HG03460 (cell line): ENCODE measurements around the gene RAB44.

ENCODE experiments used
- ATAC-seq: cut with Tn5 transposase; IDR thresholded peaks from one replicate; pipeline ENCODE4 v1.9.1; 2021; ENCODE audit not compliant: unreplicated experiment

The RAB44 gene

DNA sequence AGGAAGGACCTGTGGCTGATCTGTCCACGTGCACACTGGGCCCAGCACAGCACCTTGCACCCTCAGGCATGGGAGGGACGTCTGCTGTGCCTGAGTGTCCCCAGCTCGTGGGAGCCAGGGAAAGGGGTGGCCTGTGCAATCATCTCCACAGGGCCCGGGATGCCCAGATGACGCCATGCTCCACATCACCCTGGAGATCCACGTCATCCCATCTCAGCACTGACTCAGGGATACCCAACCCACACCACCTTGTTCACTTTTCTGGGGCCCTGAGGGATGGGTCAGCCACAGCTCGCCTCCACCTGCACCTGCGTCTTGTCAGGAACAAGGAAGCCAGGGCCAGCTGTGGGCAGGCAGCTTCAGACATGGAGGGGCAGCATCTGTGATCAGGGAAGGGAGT lies 48.2 kb downstream of the RAB44 start:
- ATAC-seq = no peak

DNA sequence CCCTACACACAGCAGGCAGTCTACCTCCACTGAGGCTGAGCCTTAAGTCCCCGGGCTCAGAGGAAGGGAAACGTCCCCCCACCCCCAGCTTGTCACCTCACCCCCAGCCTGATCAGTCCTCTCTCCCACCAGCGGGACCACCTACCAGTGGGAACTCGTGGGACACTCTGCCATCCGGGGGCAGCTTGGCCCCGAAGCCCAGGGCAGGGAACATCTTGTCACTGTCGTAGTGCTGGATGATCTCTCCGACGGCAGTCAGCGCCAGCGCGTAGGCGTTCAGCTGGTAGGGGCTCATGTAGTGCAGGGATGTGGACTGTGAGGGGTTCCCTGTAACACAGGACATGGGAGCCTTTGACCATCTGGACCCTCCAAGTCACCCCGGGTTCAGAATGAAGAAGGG lies 48.6 kb downstream of the RAB44 start:
- ATAC-seq = no peak

DNA sequence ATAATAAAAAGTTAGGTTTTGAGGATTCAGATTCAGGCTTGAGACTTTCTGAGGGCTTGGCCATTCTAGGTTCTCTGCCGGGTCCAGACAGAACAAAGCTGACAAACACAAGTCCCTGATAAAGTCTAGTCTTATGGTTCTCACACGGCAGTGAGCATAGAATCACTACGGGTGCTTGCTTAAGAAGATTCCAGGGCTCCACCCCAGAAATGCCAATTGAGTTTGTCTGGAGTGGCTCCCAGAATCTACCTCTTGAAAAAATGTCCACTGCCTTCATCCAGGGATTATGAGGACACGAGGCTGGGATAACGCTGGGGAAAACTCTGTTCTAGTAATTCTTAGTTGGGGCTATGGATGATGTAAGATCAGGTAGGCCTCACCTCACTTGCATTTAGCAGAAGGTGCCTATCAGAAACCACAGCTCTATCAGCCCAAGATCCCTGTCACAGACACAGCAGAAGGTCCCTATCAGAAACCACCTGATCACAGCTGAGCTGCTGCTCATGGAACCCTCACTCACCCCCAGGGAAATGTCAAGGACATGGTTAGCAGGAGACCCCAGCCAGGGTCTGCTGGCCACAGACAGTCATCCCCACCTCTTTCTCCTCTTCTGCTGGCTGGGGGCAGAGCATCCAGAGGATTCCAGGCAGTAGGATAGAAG lies 52.3 kb downstream of the RAB44 start:
- no peak for ATAC-seq

- ATAC-seq = no peak
Measured at GRCh38 chr6:36751091-36751490, 53.5 kb downstream of the RAB44 start.

GRCh38 chr6:36751833-36752186 lies 54.2 kb downstream of the RAB44 start:
- ATAC-seq = no peak

DNA sequence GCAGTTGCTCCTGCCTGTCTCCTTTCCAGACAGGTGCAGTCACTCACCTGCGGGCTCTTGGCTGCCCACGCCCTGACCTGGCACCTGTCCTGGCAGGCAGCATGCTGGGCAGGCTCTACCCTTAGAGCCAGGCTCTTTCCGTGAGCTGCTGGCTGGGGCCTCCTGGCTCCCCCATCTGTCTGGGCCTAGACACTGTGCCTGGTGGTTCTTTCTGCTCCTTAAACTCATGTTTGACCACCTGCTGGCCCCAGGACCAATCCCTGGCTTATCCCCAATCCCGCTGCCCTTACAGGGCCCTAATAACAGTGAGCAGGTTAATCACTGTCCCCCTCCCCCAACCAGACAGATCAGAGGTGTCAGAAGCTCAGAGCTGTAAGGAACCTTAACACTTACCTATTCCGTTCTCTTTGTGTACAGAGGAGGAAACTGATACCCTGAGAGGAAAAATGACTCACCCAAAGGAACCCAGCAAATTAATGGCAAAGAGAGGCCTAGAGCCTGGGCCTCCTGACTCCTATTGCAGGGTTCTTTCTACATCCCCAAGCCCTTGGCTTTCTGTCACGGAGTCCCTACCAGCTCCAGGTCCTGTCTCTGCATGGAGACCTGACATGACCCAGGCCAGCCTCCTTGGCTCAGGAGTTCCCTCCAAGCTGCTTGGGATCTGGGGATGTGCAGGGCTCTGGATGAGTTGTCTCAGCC lies 54.7 kb downstream of the RAB44 start:
- no peak for ATAC-seq

DNA sequence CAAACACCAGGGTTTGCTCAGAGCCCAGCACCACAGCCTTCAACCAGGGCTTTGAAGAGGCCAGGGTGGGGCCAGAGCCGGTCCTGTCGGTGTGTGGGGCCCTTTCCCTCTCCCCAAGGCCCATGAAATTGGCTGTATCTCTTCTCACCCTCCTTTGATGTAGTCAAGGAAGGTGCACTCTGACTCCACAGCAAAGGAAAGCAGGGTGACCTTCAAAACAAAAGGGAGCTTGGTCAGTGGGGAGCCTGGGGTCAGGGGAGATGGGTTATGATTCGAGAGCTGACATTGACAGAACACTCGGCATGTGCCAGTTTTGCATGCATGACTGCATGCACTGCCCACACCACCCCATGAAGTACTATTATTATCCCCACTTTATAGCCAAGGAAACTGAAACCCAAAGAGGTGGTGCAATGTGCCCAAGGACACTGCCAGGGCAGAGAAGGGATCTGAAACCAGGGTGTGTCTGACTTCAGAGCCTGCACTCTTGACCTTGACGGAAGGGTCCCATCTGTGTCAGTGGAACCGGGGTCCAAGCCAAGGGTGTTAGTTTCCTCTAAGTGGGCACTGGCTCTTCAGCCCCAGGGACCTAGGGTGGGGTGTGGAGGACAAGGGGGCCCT lies 55.4 kb downstream of the RAB44 start:
- ATAC-seq = no peak

- ATAC-seq = no peak
Measured at GRCh38 chr6:36753671-36754405, 56.2 kb downstream of the RAB44 start.

DNA sequence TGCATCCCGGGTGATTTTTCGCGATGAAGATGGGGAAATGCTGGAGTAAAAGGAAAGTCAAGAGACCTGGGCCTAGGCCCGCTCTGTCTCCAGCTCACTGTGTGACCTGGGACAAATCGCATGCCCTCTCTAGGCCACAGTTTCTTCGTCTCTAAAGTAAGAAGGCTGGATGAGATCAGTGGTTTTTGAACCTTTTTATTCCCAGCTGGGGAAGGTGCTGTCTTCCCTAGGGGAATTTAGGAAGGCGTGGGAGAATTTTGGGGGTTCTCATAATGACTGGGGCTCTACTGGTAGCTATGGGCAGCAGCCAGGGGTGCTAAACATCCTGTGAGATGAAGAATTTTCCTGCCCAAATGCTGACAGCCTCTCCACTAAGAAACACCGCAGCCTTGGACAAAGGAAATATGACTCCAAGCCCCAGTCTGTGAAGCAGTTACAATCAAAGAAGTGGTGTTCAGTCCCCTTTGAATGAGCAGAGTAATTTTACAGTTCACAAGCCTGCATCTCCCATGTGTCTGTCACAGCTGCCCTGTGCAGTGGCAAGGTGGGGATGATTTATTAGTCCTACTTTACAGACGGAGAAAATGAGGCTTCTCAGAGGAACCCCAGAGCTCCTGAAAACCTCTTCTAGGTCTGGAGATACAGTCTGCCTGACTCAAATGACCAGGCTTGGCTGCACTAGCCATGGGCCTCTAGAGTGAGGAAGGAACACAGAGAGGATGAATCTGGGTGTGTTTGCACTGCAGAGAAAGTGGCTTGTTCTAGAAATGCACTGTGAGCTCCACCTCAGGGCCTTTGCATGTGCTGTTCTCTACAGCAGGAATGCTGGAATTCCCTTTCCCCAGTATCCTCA lies 57.2 kb downstream of the RAB44 start:
- ATAC-seq = no peak

DNA sequence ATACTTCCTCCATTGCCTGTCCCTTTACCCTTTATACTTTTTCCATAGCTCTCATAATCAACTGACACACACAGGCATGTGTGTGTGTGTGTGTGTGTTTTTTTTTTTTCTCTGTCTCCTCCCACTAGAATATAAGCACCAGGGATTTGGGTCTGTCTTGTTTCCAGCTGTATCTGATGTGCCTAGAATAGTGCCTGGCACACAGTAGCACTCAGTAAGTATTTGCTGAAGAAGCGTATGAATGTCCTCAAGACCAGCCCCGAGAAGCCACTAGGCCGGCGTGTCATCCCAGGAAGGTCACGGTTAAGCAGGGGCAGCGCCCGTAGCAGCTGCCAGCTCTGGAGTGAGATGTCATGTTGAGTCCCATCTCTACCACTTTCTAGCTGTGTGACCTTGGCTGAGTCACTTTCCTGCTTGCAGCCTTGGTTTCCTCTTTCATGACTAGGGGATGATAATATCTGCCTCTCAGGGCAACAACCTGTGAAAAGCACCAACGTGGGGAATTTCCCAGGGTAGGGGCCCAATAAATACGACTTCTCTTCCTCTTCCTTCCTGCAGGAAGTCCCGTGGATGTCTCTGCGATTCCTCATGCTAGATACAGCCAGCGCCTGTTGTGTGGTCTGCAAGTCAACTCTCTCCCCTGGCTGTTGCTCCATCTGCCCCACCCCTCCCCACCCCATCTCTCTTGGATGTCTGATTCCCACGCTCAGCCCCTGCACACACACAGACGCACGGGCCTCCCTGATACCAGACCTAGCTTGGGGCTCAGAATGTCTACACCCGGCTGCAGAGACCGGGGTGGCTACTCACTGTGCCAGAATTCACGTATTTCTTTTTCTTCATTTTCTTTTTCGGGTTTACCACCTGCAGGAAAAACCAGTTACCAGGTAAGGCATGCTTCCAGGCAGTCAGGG lies 58.1 kb downstream of the RAB44 start:
- ATAC-seq = peak; percentile 45

GRCh38 chr6:36756786-36757185 lies 59.2 kb downstream of the RAB44 start:
- ATAC-seq = no peak

GRCh38 chr6:36757206-36757605 lies 59.6 kb downstream of the RAB44 start:
- ATAC-seq = no peak

DNA sequence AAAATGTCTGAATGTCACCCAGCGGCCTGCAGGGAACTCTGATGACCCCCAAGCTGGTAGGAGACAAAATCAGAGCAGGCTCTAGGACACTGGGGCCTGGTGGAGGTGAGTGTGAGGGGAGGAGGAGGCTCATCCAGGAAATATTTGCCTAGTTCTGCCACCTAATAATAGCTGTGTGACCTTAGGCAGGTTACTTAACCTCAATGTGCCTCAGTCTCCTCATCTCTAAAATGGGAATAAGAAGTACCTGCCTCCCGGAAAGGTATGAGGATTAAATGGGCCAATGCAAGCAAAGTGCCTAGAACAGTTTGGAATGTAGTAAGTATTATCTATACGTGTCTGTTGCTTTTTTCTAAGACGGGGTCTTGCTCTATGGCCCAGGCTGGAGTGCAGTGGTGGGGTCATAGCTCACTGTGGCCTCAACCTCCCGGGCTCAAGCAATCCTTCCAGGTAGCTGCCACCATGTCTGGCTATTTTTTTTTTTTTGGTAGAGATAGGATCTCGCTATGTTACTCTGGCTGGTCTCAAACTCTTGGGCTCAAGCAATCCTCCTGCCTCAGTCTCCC lies 60.4 kb downstream of the RAB44 start:
- no peak for ATAC-seq

DNA sequence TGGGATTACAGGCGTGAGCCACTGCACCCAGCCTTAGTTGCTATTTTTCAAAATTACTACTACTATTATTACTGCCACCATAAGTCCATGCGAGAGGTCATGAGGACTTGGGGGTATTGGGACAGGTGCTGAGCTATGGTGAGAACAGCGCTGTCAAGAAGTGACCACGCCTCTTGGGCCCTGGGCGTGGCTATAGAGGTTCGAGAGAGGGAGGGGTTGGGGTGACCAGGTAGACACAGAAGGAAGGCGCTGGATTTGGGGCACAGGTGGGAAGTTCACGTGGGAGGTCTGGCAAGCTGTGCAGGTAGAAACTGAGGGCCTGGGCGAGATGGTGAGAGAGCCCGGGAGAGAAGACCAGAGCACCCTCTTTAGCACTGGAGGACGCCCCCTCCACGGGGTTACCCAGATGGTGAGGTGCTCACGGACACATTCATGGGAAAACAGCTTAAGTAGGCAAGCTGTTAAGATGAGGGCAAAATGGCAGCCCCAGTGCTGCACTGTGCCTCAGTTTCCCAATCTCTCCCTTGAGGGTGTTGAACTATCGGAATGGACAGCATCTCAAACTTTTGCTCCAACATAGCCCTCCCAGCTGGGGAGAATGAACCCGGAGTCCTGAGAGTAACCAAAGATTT lies 61.0 kb downstream of the RAB44 start:
- no peak for ATAC-seq

DNA sequence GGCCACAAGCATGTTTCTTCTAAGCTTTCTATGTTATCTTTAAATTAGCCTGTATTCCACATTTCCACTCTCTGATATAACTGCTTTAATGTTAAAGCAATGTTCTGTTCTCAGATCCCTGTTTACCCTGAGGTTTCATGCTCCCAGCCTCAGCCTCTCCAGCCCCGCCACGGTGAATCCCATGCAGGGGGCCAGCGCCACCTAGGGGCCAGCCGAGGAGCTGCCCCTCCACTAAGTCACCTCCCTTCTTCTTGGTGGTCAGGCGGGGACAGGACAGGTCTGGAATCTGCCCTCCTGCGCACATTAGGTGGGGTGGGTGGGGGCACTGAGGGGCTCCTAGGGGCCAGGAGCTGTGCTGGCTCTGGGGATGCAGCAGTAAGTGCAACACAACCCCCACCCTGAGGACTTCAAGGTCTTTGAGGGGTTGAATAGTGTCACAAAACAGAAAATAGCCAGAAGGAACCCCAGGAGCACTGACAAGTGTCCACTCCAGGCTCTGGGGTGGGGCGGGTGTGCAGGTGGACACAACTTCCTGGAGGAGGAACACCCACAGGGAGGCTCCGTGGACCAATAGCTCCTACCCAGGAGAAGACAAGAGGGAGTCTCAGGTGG lies 61.6 kb downstream of the RAB44 start:
- ATAC-seq = no peak

DNA sequence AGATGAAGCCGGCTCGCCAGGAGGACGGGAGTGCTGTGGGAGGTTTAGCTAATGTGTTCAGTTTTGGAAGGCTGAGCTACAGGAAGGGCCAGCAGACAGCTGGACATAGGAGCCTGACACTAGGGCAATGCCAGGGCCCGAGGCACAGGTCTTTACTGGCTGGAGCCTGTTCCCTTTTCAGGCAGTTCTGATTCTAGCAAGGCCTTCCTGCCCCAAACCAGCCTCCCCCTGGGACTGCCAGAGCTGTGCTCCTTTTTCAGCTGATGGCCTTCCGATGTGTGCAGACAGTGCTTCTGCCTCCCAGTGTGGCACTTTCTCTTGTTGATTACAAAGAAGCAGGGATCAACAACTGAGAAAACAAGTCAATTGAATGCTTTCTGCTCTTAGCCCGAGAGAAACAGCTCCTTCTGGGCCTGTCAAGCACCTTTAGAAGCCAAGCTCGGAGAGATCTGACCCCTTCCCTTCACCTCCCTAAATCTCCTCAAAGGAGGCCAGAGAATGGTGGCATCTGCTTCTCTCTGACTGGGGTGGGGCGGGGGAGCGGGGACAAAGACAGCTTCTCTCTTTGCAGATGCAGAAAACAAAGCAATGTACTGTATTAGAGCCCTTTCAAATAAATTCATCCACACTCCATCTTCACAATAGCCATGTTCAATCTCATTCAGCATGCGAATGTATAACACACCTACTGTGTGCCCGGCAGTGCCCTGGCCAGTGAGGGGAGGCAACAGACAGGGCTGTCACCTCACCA lies 63.2 kb downstream of the RAB44 start:
- no peak for ATAC-seq

DNA sequence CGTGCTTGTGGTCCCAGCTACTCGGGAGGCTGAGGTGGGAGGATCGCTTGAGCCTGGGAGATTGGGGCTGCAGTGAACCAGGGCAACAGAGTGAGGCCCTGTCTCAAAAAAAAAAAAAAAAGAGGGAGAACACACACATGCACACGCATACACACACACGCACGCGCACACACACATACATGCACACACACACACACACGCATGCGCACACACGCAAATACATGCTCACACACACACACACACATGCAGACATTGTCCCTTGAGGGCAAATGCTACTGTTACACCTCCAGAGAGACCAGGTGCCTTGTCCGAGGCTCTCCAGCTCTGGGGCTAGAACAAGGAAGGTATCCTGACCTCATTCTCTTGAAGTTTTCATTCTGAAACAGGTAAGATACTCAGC lies 64.5 kb downstream of the RAB44 start:
- no peak for ATAC-seq

DNA sequence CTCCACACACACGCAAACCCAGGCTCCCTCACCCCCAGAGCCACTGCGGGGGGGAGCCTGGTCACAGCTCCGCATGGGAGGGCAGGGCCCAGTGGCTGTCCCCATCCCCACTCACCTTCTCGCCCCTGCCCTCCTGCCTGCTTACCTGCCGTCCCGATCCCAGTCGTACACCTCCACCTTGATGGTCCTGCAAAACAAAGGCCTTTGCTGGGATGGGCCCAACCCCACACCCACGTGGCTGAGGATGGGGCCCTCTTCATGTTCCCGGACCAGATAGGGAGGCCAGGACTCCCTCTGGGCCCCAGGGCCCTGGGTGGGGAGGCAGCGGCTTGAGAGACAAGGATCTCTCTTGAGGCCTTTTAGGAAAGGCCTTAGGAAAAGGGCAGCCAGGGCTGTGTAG lies 67.6 kb downstream of the RAB44 start:
- ATAC-seq = no peak
